Ascending aorta (tissue), 2 donors: ENCODE measurements around the gene ROBO3. TPM values are rescaled to one million over a fixed set of nuclear protein-coding genes. Genes with fewer than 3 reads are reported as not detected.

Experiments
- DNase-seq, 2 donors: peaks; one replicate each; pipeline ENCODE4 v3.0.0-alpha.2; 2019; ENCODE audit warnings: low spot score in 2 of 2
- H3K27ac ChIP-seq, 2 donors: fragments of 200-600 bp; sonication (generic); one replicate each; pipeline ENCODE4 v1.5.1; 2016 to 2017; ENCODE audit warnings: mild to moderate bottlenecking in 1 of 2
- H3K27me3 ChIP-seq: fragments of 200-600 bp; sonication (generic); one replicate; pipeline ENCODE4 v1.5.1; 2017
- H3K36me3 ChIP-seq, 2 donors: fragments of 200-600 bp; sonication (generic); one replicate each; pipeline ENCODE4 v1.5.1; 2016
- H3K4me1 ChIP-seq, 2 donors: fragments of 200-600 bp; sonication (generic); one replicate each; pipeline ENCODE4 v1.5.1; 2016 to 2017; ENCODE audit warnings: mild to moderate bottlenecking in 1 of 2
- H3K4me3 ChIP-seq, 2 donors: fragments of 200-600 bp; sonication (generic); one replicate each; pipeline ENCODE4 v1.5.1; 2016 to 2017; ENCODE audit warnings: mild to moderate bottlenecking in 1 of 2
- H3K9me3 ChIP-seq, 2 donors: fragments of 200-600 bp; sonication (generic); one replicate each; pipeline ENCODE4 v1.5.1; 2016
- intact Hi-C: fragments of 100-400 bp; cut with DNase I; formaldehyde crosslinking; loops from one replicate; pipeline ENCODE4 v1.15.1; 2023
- total RNA-seq: library from RNA; depleted of rRNA; stranded (reverse); fragments of >200 nt; gene quantifications from one replicate; pipeline ENCODE4 v1.1.0, GENCODE V29; 2016
- TF ChIP-seq, protein P1 (sequence below), 3 experiments: fragments of 200-600 bp in 2 of 3; fragments of 450-650 bp in 1 of 3; sonication (generic) in 2 of 3; IDR thresholded peaks; one replicate each; pipeline ENCODE4 v1.5.1; 2016 to 2019; ENCODE audit warnings: antibody characterized with exemption in 3 of 3, mild to moderate bottlenecking in 1 of 3, moderate library complexity in 1 of 3

ROBO3 gene, protein sequence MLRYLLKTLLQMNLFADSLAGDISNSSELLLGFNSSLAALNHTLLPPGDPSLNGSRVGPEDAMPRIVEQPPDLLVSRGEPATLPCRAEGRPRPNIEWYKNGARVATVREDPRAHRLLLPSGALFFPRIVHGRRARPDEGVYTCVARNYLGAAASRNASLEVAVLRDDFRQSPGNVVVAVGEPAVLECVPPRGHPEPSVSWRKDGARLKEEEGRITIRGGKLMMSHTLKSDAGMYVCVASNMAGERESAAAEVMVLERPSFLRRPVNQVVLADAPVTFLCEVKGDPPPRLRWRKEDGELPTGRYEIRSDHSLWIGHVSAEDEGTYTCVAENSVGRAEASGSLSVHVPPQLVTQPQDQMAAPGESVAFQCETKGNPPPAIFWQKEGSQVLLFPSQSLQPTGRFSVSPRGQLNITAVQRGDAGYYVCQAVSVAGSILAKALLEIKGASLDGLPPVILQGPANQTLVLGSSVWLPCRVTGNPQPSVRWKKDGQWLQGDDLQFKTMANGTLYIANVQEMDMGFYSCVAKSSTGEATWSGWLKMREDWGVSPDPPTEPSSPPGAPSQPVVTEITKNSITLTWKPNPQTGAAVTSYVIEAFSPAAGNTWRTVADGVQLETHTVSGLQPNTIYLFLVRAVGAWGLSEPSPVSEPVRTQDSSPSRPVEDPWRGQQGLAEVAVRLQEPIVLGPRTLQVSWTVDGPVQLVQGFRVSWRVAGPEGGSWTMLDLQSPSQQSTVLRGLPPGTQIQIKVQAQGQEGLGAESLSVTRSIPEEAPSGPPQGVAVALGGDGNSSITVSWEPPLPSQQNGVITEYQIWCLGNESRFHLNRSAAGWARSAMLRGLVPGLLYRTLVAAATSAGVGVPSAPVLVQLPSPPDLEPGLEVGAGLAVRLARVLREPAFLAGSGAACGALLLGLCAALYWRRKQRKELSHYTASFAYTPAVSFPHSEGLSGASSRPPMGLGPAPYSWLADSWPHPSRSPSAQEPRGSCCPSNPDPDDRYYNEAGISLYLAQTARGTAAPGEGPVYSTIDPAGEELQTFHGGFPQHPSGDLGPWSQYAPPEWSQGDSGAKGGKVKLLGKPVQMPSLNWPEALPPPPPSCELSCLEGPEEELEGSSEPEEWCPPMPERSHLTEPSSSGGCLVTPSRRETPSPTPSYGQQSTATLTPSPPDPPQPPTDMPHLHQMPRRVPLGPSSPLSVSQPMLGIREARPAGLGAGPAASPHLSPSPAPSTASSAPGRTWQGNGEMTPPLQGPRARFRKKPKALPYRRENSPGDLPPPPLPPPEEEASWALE (N-terminal part only)
- 37.5 TPM for total RNA-seq

DNA sequence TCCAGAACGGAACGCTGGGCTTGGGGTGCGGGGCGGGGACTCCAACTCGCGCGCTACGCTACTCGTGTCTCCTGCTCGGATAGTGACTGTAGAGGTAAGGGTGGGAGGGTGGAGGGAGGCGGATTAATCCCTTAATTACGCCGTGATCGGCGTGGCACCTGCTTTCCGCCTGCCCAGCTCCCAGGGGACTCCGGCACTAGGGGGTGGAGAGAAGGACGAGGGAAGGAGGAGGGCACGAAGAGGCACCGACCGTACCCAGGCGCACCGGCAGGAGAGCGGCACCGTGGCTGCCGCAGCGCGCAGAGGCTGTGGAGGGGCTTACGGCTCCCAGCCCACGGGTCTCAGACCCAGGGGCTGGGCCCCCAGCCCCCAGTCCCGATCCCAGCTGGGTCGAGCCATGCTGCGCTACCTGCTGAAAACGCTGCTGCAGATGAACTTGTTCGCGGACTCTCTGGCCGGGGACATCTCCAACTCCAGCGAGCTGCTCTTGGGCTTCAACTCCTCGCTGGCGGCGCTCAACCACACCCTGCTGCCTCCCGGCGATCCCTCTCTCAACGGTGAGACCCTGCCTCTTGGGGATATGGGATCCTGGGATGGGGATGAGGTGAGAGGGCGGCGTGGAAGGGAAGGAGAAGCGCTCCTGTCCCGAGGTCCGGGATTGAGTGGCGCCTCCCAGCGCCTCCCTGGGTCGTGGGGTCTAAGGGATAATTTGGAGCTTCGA is at the start of gene ROBO3:
ROBO3 (plus strand) TSS at position 252 of the 721 bp plus-strand sequence; CDS start at position 398, 146 bp downstream.
- intact Hi-C loops: no loop called here

DNA sequence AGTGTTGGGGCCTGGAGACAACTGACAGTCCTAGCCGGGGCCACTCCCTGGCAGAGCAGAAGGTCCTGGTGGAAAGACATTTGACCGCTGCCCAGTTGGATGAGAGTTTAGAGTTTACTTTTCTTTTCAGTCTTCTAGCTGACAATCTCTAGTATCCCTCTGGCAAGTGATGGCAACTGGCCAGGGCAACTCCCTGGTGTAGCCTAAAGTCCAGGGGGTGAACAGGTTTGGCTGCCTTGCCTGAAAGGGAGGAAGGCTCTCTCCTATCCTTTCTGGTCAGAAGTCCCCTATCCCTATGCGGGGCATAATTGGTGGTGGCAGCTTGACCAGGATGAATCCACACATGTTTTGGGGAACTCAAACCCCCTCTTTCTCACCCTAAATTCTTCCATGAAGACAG is 48.2 kb upstream of the ROBO3 start:
- intact Hi-C loops: no loop called here
- Histone ChIP-seq H3K27me3 (no peaks in the 10 kb centered on the region), H3K27ac (no peak overlapping the region), H3K4me3 (no peak overlapping the region), H3K36me3 (no peaks in the 10 kb centered on the region), H3K4me1 (no peaks in the 10 kb centered on the region), H3K9me3 (no peaks in the 10 kb centered on the region)
- no peak for DNase-seq
- TF ChIP-seq, protein P1, sequence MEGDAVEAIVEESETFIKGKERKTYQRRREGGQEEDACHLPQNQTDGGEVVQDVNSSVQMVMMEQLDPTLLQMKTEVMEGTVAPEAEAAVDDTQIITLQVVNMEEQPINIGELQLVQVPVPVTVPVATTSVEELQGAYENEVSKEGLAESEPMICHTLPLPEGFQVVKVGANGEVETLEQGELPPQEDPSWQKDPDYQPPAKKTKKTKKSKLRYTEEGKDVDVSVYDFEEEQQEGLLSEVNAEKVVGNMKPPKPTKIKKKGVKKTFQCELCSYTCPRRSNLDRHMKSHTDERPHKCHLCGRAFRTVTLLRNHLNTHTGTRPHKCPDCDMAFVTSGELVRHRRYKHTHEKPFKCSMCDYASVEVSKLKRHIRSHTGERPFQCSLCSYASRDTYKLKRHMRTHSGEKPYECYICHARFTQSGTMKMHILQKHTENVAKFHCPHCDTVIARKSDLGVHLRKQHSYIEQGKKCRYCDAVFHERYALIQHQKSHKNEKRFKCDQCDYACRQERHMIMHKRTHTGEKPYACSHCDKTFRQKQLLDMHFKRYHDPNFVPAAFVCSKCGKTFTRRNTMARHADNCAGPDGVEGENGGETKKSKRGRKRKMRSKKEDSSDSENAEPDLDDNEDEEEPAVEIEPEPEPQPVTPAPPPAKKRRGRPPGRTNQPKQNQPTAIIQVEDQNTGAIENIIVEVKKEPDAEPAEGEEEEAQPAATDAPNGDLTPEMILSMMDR (IDR thresholded peaks at IDR 0.05): no peak

More for the DNA sequence above, at the start of gene ROBO3:
- peaks cover 17% of the 10 kb centered on the region for H3K27me3 ChIP-seq
- TF ChIP-seq, protein P1 (IDR thresholded peaks at IDR 0.05): no peak
- DNase-seq: no peak
- H3K4me1 ChIP-seq: peaks cover 4 to 17% of the 10 kb centered on the region in 2 donors
- H3K9me3 ChIP-seq: no peaks in the 10 kb centered on the region
- H3K27ac ChIP-seq: no peak within 1 kb of the TSS
- H3K4me3 ChIP-seq: peak within 1 kb of the TSS; percentile 31 to 51
- no peaks in the 10 kb centered on the region for H3K36me3 ChIP-seq

DNA sequence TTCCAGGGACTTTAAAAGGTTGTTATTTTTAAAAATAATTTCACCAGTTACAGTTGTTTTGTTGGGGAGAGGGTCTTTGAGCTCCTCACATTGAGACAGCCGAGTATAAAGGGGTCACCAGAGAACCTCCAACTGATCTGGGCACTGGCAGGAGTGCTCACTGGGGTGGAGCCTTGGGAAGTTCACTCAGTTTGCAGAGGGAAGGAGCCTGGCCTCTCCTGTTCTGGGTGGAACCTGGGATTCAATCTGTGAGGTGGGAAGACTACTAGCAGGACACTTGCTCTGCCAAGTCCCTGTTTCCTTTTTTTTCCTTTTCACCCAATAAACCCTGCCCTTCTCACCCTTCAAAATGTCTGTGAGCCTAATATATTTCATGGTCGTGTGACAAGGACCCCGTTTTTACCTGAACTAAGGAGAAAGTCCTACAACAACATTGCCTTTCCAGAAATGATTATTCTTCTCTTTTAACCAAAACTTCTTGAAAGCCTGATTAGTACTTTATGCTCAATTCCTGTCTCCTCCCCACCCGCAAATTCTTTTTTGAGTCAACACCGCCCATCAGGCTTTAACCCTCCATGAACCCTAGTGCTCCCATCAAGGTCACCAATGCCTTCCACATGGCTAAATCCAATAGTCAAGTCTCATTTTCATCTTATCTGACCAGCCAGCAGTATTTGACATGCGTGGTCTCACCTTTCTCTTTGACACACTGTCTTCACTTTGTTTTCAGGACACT is 43.1 kb upstream of the ROBO3 start:
- no peak for DNase-seq
- intact Hi-C loops: no loop called here
- H3K27ac ChIP-seq: no peak overlapping the region
- TF ChIP-seq, protein P1 (IDR thresholded peaks at IDR 0.05): no peak
- H3K4me1 ChIP-seq: no peaks in the 10 kb centered on the region
- H3K9me3 ChIP-seq: no peaks in the 10 kb centered on the region
- no peaks in the 10 kb centered on the region for H3K27me3 ChIP-seq
- no peaks in the 10 kb centered on the region for H3K36me3 ChIP-seq
- no peak overlapping the region for H3K4me3 ChIP-seq

DNA sequence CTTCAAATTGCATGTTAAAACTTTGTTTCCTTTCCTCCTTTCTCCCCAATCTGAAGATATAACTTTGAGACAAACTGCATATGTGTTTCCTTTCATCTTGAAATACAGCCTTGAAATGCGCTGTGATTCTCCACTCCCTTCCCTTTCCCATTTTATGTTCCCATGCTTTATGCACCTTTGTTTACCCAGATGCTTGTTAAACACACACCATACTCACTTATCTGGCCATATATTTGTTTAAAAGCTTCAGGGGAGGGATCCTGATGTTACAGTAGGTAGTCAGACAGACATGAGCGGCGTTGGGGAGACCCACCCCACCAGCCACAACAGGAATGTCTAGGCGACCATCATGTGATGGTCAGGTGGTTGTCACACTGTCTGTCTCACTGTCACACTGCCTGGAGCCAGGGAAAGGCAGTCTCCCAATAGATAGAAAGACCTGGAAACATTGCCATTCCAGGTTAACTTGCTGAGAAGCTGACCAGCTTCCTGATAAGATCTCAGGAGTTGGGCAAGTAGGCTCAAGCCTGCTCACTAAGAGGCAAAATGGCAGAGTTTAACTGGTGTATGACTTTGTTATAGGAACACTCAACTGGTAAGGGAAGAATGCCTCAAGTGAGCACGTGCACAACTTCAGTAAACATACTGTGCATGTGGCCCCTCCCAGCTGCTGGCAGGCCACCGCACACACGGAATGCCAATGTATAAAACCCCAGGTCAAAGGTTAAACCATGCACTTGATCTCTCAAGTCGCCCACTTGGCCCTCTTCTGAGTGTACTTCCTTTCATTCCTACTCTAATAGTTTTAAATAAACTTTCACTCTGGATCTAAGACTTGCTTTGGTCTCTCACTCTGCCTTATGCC is 41.5 kb upstream of the ROBO3 start:
- H3K4me1 ChIP-seq: no peaks in the 10 kb centered on the region
- H3K27me3 ChIP-seq: no peaks in the 10 kb centered on the region
- intact Hi-C loops: no loop called here
- no peaks in the 10 kb centered on the region for H3K36me3 ChIP-seq
- TF ChIP-seq, protein P1 (IDR thresholded peaks at IDR 0.05): no peak
- no peaks in the 10 kb centered on the region for H3K9me3 ChIP-seq
- no peak overlapping the region for H3K4me3 ChIP-seq
- DNase-seq: peak in 1 of 2 donors; percentile 33
- H3K27ac ChIP-seq: no peak overlapping the region
